K562 (cell line): ENCODE results near the gene DCLK1. TPM values are rescaled to one million over a fixed set of nuclear protein-coding genes. Genes with fewer than 3 reads are reported as not detected.

Source experiments
- CTCF ChIP-seq, 3 experiments: IDR thresholded peaks in 2 of 3; conservative IDR thresholded peaks in 1 of 3; 2 replicates each; pipeline ENCODE4 v1.5.1; 2011 to 2012; ENCODE audit warnings: low read length in 3 of 3, mild to moderate bottlenecking in 3 of 3, control low read depth in 2 of 3, improper control_type of control experiment in 1 of 3, inconsistent platforms in 1 of 3, low read depth in 1 of 3, mixed read lengths in 1 of 3, moderate library complexity in 1 of 3; ENCODE audit not compliant: insufficient read depth in 2 of 3
- ETS1 ChIP-seq: conservative IDR thresholded peaks from 2 replicates; pipeline ENCODE4 v1.6.1; 2011; ENCODE audit warnings: low read depth, mild to moderate bottlenecking, low read length; ENCODE audit not compliant: control insufficient read depth
- SMC3 ChIP-seq: conservative IDR thresholded peaks from 2 replicates; pipeline ENCODE4 v1.6.1; 2011; ENCODE audit warnings: low read depth, low read length, improper control_type of control experiment; ENCODE audit not compliant: insufficient read depth
- TRIM25 ChIP-seq: fragments of 450-650 bp; IDR thresholded peaks from 2 replicates; pipeline ENCODE4 v1.7.0; 2016; ENCODE audit warnings: borderline replicate concordance
- ZNF79 ChIP-seq: fragments of 250-450 bp; sonication (Bioruptor Pico); IDR thresholded peaks from 2 replicates; pipeline ENCODE4 v1.4.0; 2020; ENCODE audit warnings: low read depth, mild to moderate bottlenecking, moderate library complexity
- polyA plus RNA-seq, 8 experiments: library from polyadenylated mRNA; depleted of rRNA in 4 of 8; stranded (reverse) in 5 of 8; unstranded in 3 of 8; fragments of >200 nt; fragmentation: Nextera tagmentation in 2 of 8; fragmentation: Illumina TruSeq in 1 of 8; extraction: Ambion mirVana in 2 of 8; extraction: Trizol in 1 of 8; gene quantifications; 2 replicates each; pipeline versions ENCODE4 v1.2.1 to v1.2.3, GENCODE V29; 2011 to 2014; ENCODE audit warnings: inconsistent platforms in 1 of 8, missing spikeins in 1 of 8
- total RNA-seq, 7 experiments: library from RNA; depleted of rRNA in 6 of 7; stranded (reverse); fragments of >200 nt in 6 of 7; fragmentation: Illumina TruSeq in 2 of 7; extraction: Trizol in 2 of 7; gene quantifications; 2 replicates each; pipeline versions ENCODE4 v1.2.1 to v1.2.3, GENCODE V29; 2011 to 2021; ENCODE audit warnings: low replicate concordance in 1 of 7

The DCLK1 gene
- total and polyA plus RNA-seq, 9 of the 15 experiments (the other 6 are each of a cell fraction or from before 2014, with no cell fraction given): 0.07 TPM; not detected in 8

- TF ChIP-seq TRIM25 (no peak), SMC3 (0 out of 2 replicates have a peak, but pooled peaks have one; percentile 20), CTCF (IDR thresholded peaks at IDR 0.05 in 2 of 3, conservative IDR thresholded peaks at IDR 0.05 in 1 of 3; ENCODE audit: insufficient read depth in 2 of 3, low read depth in 1 of 3, low read length in 3 of 3) (peak; percentile 18 to 65 (median 50); a peak in 5 of 6 replicates), ZNF79 (CRISPR knock-in tag) (no peak), ETS1 (no peak)
Measured at GRCh38 chr13:35978607-35979316, 152.4 kb downstream of the DCLK1 start (continued).
